Measurements from ENCODE around the gene FAAH.

FAAH gene

GRCh38 chr1:46436844-46437243 is 42.7 kb downstream of the FAAH start:
- ChIA-PET CTCF (interaction anchor here (0.5 kb wide), 1 partner anchor 96 kb away, joined by 3 read pairs; no protein-coding TSS in a partner anchor), POLR2A (ENCODE audit: low non-redundant PET) (no interaction called here)

DNA sequence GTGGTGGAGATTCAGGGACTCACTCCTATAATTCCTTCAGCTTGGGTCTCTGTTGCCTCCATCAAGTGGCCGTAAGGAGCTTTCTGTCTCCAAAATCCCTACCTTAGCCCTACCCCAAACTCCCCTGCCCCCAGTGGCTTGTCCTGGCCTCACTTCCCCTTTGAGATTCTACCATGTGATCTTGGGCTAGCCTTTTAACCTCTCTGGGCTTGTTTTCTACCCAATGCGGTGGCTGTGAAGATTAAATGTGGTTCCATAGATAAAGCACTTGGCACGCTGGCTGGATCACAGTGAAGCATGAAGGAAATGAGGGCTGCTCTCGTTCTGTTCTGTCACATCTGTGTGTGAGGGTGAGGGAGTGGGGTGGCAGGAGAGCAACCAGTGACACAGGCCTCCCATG is 43.6 kb downstream of the FAAH start:
- CTCF ChIA-PET: interaction anchor here (0.5 kb wide), 1 partner anchor 95 kb away, joined by 3 read pairs; no protein-coding TSS in a partner anchor
- DNase-seq (ENCODE audit: low spot score): no peak
- no peak for TF ChIP-seq CTCF (conservative IDR thresholded peaks at IDR 0.05; ENCODE audit: low read depth)
- H3K27ac ChIP-seq: no peak overlapping the region
- POLR2A ChIA-PET (ENCODE audit: low non-redundant PET): no interaction called here

More at GRCh38 chr1:46436844-46437243, 42.7 kb downstream of the FAAH start:
- DNase-seq (ENCODE audit: low spot score): no peak
- TF ChIP-seq CTCF (conservative IDR thresholded peaks at IDR 0.05; ENCODE audit: low read depth): no peak
- no peak overlapping the region for H3K27ac ChIP-seq

GRCh38 chr1:46438346-46438745 is 44.2 kb downstream of the FAAH start:
- no peak for DNase-seq (ENCODE audit: low spot score)
- no peak for TF ChIP-seq CTCF (conservative IDR thresholded peaks at IDR 0.05; ENCODE audit: low read depth)
- CTCF ChIA-PET: interaction anchor here (0.6 kb wide), 2 partner anchors 7 to 96 kb away, joined by 5 read pairs; no protein-coding TSS in a partner anchor
- no peak overlapping the region for H3K27ac ChIP-seq
- POLR2A ChIA-PET (ENCODE audit: low non-redundant PET): no interaction called here

- CTCF ChIA-PET: interaction anchor here (0.6 kb wide), 2 partner anchors 108 to 216 kb away, joined by 3 to 4 read pairs; no protein-coding TSS in a partner anchor
- no peak for DNase-seq (ENCODE audit: low spot score)
- no peak overlapping the region for H3K27ac ChIP-seq
- no peak for TF ChIP-seq CTCF (conservative IDR thresholded peaks at IDR 0.05; ENCODE audit: low read depth)
- POLR2A ChIA-PET (ENCODE audit: low non-redundant PET): no interaction called here
These were observed 46.4 kb downstream of the FAAH start for GRCh38 chr1:46440478-46440877.

DNA sequence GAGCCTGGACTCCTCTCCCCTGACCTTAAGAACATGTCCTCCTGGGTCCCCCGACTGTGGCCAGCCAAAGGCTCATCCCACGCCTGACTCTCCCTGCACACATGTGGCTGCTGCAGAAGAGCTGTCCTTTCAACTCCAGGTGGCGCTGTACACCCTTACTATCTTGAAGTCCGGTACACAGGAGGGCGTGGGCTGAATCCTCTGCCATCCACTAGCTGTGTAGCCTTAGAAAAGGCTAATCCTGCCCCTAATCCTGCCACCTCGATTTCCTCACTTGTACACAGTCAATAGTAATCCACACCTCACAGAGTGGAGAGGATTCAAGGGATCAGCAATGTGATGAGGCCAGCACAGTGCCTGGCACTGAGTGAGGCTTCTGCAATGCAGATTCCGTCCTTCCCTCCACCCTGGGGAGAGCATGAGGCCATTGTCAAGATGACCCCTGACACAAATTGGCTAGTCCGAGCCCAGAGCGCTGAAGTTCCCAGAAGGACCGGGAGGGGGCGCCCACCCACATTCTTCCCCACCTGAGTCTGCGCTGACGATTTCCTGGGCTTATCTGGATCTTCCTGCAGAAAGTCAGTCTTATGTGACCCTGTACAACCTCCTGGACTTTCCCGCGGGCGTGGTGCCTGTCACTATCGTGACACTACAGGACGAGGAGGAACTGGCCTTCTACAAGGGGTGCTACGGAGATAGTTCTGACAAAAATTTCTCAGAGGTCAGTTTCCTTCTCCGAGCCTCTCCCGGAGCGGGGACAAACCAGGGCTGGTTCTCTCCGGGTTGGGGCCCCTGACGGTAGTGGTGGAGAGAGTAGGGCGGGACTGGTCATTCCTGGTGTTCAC is 48.4 kb downstream of the FAAH start:
- TF ChIP-seq CTCF (conservative IDR thresholded peaks at IDR 0.05; ENCODE audit: low read depth): peak; percentile 73
- ChIA-PET POLR2A (ENCODE audit: low non-redundant PET) (no interaction called here), CTCF (interaction anchor here (0.6 to 1.1 kb wide), 10 partner anchors 11 to 100 kb away, joined by 3 read pairs; no protein-coding TSS in a partner anchor)
- peak; percentile 57 for DNase-seq (ENCODE audit: low spot score)
- no peak overlapping the region for H3K27ac ChIP-seq

DNA sequence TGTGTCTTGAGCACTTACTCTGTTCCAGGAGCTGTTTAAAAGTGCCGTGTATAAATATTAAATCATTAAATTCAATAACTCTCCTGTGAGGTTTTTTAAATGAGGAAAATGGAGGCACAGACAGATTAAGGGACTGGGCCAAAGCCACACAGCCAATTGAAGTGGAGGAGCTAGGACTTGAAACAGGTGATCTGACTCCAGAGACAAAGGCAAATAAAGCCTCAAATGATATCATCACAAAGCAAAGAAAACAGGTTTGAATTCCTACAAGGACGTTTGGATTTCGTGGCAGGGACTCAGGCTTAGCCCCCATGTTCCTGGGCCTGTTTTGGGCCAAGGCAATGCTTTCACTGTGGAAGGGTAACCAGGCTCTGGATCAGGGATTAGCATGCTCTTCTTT is 50.3 kb downstream of the FAAH start:
- no peak overlapping the region for H3K27ac ChIP-seq
- DNase-seq (ENCODE audit: low spot score): no peak
- CTCF ChIA-PET: interaction anchor here (0.5 to 3.7 kb wide), 2 partner anchors 82 to 1388 kb away, joined by 6 to 23 read pairs; no protein-coding TSS in a partner anchor

More for the DNA sequence above, 50.3 kb downstream of the FAAH start:
- POLR2A ChIA-PET (ENCODE audit: low non-redundant PET): no interaction called here
- no peak for TF ChIP-seq CTCF (conservative IDR thresholded peaks at IDR 0.05; ENCODE audit: low read depth)

All from RWPE1 (cell line).